Fibroblast of villous mesenchyme (primary cell): ENCODE results near the gene LYRM9. TPM values are rescaled to one million over a fixed set of nuclear protein-coding genes. Genes with fewer than 3 reads are reported as not detected.
"Not testable (repeated sequence)": the region's sequence is repeated elsewhere in the genome, so short reads cannot be mapped to it uniquely, and the experiment has no call there.

Experiments
- DNase-seq: peaks from one replicate; pipeline ENCODE4 v3.0.0-alpha.2; 2010; ENCODE audit warnings: low read depth
- H3K4me3 ChIP-seq: 2 replicates; pipeline ENCODE4 v1.5.1; 2011; ENCODE audit warnings: low read depth, mild to moderate bottlenecking, low read length
- total RNA-seq: library from RNA; depleted of rRNA; stranded (reverse); fragments of >200 nt; gene quantifications from 2 replicates; pipeline ENCODE4 v1.2.3, GENCODE V29; 2012
- TF ChIP-seq, protein P1 (sequence below): IDR thresholded peaks from 2 replicates; pipeline ENCODE4 v1.5.1; 2012; ENCODE audit warnings: low read depth, mild to moderate bottlenecking, low read length; ENCODE audit not compliant: insufficient read depth

The LYRM9 gene
- total RNA-seq, 1 donor: 10.8 TPM

GRCh38 chr17:27918498-27918897 is 25.3 kb upstream of the LYRM9 start:
- H3K4me3 ChIP-seq: no peak overlapping the region
- DNase-seq: no peak
- TF ChIP-seq, protein P1, sequence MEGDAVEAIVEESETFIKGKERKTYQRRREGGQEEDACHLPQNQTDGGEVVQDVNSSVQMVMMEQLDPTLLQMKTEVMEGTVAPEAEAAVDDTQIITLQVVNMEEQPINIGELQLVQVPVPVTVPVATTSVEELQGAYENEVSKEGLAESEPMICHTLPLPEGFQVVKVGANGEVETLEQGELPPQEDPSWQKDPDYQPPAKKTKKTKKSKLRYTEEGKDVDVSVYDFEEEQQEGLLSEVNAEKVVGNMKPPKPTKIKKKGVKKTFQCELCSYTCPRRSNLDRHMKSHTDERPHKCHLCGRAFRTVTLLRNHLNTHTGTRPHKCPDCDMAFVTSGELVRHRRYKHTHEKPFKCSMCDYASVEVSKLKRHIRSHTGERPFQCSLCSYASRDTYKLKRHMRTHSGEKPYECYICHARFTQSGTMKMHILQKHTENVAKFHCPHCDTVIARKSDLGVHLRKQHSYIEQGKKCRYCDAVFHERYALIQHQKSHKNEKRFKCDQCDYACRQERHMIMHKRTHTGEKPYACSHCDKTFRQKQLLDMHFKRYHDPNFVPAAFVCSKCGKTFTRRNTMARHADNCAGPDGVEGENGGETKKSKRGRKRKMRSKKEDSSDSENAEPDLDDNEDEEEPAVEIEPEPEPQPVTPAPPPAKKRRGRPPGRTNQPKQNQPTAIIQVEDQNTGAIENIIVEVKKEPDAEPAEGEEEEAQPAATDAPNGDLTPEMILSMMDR: no peak

GRCh38 chr17:27917000-27917399 is 23.8 kb upstream of the LYRM9 start:
- TF ChIP-seq, protein P1: no peak
- no peak for DNase-seq
- no peak overlapping the region for H3K4me3 ChIP-seq

- TF ChIP-seq, protein P1: no peak
- DNase-seq: no peak
- H3K4me3 ChIP-seq: no peak overlapping the region
Measured at GRCh38 chr17:27915709-27916108, 22.5 kb upstream of the LYRM9 start.

DNA sequence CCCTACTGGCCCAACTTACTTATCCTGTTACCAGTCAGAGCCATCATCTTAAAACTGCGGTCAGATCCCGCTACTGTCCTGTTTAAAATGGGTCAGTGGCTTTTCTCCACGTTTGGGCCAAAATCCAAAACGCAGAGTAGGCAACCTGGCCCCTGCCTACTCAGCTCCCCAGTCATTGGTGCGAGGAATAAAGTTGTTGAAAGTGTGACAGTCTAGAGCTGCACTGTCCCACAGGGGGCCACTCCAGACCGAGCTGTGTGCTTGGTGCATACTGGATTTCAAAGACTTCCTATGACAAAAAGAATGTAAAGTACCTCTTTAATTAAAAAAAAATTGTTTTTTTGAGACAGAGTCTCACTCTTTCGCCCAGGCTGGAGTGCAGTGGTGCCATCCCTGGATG is 21.2 kb upstream of the LYRM9 start:
- no peak overlapping the region for H3K4me3 ChIP-seq
- TF ChIP-seq, protein P1: no peak
- no peak for DNase-seq

DNA sequence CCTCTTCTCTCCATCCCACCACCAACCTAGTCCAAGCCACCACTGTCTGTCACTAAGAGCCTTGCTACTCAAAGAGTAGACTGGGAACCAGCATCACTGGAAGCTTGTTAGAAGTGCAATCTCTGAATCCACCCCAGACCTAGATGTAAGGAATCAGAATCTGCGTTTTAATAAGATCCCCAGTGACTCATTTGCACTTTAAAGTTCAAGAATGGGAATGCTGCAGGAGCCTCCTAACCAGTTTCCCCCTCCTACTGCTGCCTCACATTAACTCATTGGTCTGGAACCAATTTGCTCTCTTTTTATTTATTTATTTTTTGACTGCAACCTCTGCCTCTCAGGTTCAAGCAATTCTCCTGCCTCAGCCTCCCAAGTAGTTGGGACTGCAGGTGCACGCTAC is 19.8 kb upstream of the LYRM9 start:
- TF ChIP-seq, protein P1: no peak
- no peak for DNase-seq
- H3K4me3 ChIP-seq: no peak overlapping the region

DNA sequence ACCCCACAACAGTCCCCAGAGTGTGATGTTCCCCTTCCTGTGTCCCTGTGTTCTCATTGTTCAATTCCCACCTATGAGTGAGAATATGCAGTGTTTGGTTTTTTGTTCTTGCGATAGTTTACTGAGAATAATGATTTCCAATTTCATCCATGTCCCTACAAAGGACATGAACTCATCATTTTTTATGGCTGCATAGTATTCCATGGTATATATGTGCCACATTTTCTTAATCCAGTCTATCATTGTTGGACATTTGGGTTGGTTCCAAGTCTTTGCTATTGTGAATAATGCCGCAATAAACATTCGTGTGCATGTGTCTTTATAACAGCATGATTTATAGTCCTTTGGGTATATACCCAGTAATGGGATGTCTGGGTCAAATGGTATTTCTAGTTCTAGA is 19.1 kb upstream of the LYRM9 start:
- H3K4me3 ChIP-seq, DNase-seq: not testable (repeated sequence)

DNA sequence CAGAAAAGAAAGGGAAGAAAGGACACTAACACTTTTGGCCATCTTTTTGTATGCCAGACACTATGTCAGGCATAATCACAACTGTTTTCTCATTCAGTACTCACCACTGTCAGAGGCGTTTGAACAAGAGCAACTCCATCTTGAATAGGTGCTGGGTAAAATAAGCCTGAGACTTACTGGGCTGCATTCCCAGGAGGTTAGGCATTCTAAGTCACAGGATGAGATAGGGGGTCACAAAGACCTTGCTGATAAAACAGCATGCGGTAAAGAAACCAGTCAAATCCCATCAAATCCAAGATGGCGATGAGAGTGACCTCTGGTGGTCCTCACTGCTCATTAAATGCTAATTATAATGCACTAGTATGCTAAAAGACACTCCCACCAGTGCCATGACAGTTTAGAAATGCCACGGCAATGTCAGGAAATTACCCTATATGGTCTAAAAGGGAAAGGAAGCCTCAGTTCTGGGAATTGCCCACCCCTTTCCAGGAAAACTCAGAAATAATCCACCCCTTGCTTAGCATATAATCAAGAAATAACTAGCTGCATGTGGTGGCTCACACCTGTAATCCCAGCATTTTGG is 14.9 kb upstream of the LYRM9 start:
- TF ChIP-seq, protein P1: no peak

DNA sequence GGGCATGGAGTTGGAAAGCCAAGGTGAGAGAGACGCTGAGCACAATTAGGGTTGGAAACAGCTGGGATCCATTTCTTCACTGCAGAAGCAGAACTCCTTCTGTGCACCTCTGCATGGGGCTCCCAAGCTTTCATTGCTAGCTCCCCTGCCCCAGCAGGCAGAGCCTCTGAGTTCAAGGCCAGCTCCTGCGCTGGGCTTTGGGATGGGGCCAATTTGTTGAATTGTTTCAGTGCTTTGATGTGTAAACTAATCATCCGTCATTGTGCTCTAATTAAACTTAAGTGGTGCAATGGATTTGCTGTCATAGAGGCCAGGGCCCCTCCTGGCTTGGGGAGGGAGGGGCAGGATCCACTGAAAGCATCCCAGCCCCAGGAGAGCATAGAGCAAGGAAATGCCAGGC is 13.5 kb upstream of the LYRM9 start:
- no peak overlapping the region for H3K4me3 ChIP-seq
- TF ChIP-seq, protein P1: no peak
- no peak for DNase-seq

More for the DNA sequence above, 14.9 kb upstream of the LYRM9 start:
- DNase-seq: no peak
- no peak overlapping the region for H3K4me3 ChIP-seq
